Effector memory CD4-positive, alpha-beta T cell (primary cell): ENCODE measurements around the gene GC.
"Not testable (repeated sequence)": the region's sequence is repeated elsewhere in the genome, so short reads cannot be mapped to it uniquely, and the experiment has no call there.

ENCODE experiments used
- DNase-seq, 3 donors: peaks; one replicate each; pipeline ENCODE4 v3.0.0-alpha.2; 2020
- H3K27ac ChIP-seq: 2 replicates; pipeline ENCODE4 v1.7.0; 2013; ENCODE audit warnings: mild to moderate bottlenecking, low read length, moderate library complexity; ENCODE audit not compliant: insufficient read depth, poor library complexity, severe bottlenecking
- H3K27me3 ChIP-seq: replicated peaks from 2 replicates; pipeline ENCODE4 v1.7.0; 2013; ENCODE audit warnings: mild to moderate bottlenecking, low read length; ENCODE audit not compliant: insufficient read depth, control insufficient read depth, poor library complexity, severe bottlenecking
- H3K36me3 ChIP-seq: 2 replicates; pipeline ENCODE4 v1.7.0; 2013; ENCODE audit warnings: mild to moderate bottlenecking, low read length, moderate library complexity; ENCODE audit not compliant: control insufficient read depth, insufficient read depth
- H3K4me1 ChIP-seq: 2 replicates; pipeline ENCODE4 v1.7.0; 2013; ENCODE audit warnings: low read length, mild to moderate bottlenecking; ENCODE audit not compliant: control insufficient read depth, insufficient read depth, poor library complexity, severe bottlenecking
- H3K4me3 ChIP-seq: 2 replicates; pipeline ENCODE4 v1.7.0; 2013; ENCODE audit warnings: low read length, low read depth, mild to moderate bottlenecking; ENCODE audit not compliant: insufficient read depth, poor library complexity, severe bottlenecking
- H3K9me3 ChIP-seq: 2 replicates; pipeline ENCODE4 v1.7.0; 2013; ENCODE audit warnings: mild to moderate bottlenecking, low read length, moderate library complexity; ENCODE audit not compliant: control insufficient read depth

The GC gene

GRCh38 chr4:71769434-71769833, 14.4 kb downstream of the GC start:
- no peaks in the 10 kb centered on the region for H3K27me3 ChIP-seq
- no peak overlapping the region for H3K27ac ChIP-seq
- H3K4me3 ChIP-seq, result no peak overlapping the region
- H3K36me3 ChIP-seq, result no peaks in the 10 kb centered on the region
- H3K4me1 ChIP-seq, result no peaks in the 10 kb centered on the region
- no peaks in the 10 kb centered on the region for H3K9me3 ChIP-seq
- no peak for DNase-seq

- Histone ChIP-seq H3K27ac (no peak overlapping the region), H3K4me1 (no peaks in the 10 kb centered on the region), H3K4me3 (no peak overlapping the region), H3K36me3 (no peaks in the 10 kb centered on the region), H3K27me3 (no peaks in the 10 kb centered on the region), H3K9me3 (no peaks in the 10 kb centered on the region)
- DNase-seq, result no peak
These were observed 15.8 kb downstream of the GC start for GRCh38 chr4:71768123-71768522.

- H3K4me3 ChIP-seq, result no peak overlapping the region
- no peaks in the 10 kb centered on the region for H3K27me3 ChIP-seq
- no peaks in the 10 kb centered on the region for H3K9me3 ChIP-seq
- no peak for DNase-seq
- H3K27ac ChIP-seq, result no peak overlapping the region
- no peaks in the 10 kb centered on the region for H3K4me1 ChIP-seq
- no peaks in the 10 kb centered on the region for H3K36me3 ChIP-seq
These were observed 18.0 kb downstream of the GC start for GRCh38 chr4:71765821-71766383.

GRCh38 chr4:71765350-71765749, 18.5 kb downstream of the GC start:
- Histone ChIP-seq H3K36me3 (no peaks in the 10 kb centered on the region), H3K27me3 (no peaks in the 10 kb centered on the region), H3K4me3 (no peak overlapping the region), H3K9me3 (no peaks in the 10 kb centered on the region), H3K4me1 (no peaks in the 10 kb centered on the region), H3K27ac (no peak overlapping the region)
- no peak for DNase-seq

GRCh38 chr4:71752383-71753042, 31.4 kb downstream of the GC start:
- no peaks in the 10 kb centered on the region for H3K36me3 ChIP-seq
- H3K9me3 ChIP-seq, result no peaks in the 10 kb centered on the region
- no peak overlapping the region for H3K27ac ChIP-seq
- no peaks in the 10 kb centered on the region for H3K4me1 ChIP-seq
- H3K4me3 ChIP-seq, result no peak overlapping the region
- no peaks in the 10 kb centered on the region for H3K27me3 ChIP-seq
- no peak for DNase-seq

- Histone ChIP-seq H3K27me3 (no peaks in the 10 kb centered on the region), H3K27ac (no peak overlapping the region), H3K4me1 (no peaks in the 10 kb centered on the region), H3K4me3 (no peak overlapping the region), H3K36me3 (no peaks in the 10 kb centered on the region), H3K9me3 (no peaks in the 10 kb centered on the region)
- DNase-seq, result no peak
These were observed 34.8 kb downstream of the GC start for GRCh38 chr4:71749008-71749594.

- Histone ChIP-seq H3K27me3 (no peaks in the 10 kb centered on the region), H3K27ac (no peak overlapping the region), H3K4me3 (no peak overlapping the region), H3K4me1 (no peaks in the 10 kb centered on the region), H3K9me3 (no peaks in the 10 kb centered on the region), H3K36me3 (no peaks in the 10 kb centered on the region)
- DNase-seq, result no peak
These were observed 37.5 kb downstream of the GC start for GRCh38 chr4:71746379-71746778.

GRCh38 chr4:71738782-71739181, 45.1 kb downstream of the GC start:
- not testable (repeated sequence) for H3K36me3 ChIP-seq, H3K4me1 ChIP-seq, H3K27me3 ChIP-seq, H3K4me3 ChIP-seq, H3K9me3 ChIP-seq, DNase-seq, H3K27ac ChIP-seq

GRCh38 chr4:71732706-71733105, 51.2 kb downstream of the GC start:
- Histone ChIP-seq H3K4me3 (no peak overlapping the region), H3K36me3 (no peaks in the 10 kb centered on the region), H3K27me3 (no peaks in the 10 kb centered on the region), H3K27ac (no peak overlapping the region), H3K4me1 (no peaks in the 10 kb centered on the region), H3K9me3 (no peaks in the 10 kb centered on the region)
- DNase-seq, result no peak

GRCh38 chr4:71732066-71732465, 51.8 kb downstream of the GC start:
- Histone ChIP-seq H3K4me1 (no peaks in the 10 kb centered on the region), H3K9me3 (no peaks in the 10 kb centered on the region), H3K27me3 (no peaks in the 10 kb centered on the region), H3K4me3 (no peak overlapping the region), H3K36me3 (no peaks in the 10 kb centered on the region), H3K27ac (no peak overlapping the region)
- no peak for DNase-seq
